Endothelial cell of umbilical vein (primary cell): ENCODE measurements around the gene YJU2. TPM values are rescaled to one million over a fixed set of nuclear protein-coding genes. Genes with fewer than 3 reads are reported as not detected.

Experiments
- BruUV-seq: library from RNA; stranded (reverse); fragments of 400-500 nt; replicated peaks from 2 replicates; lab custom pipeline; 2021; lab: Mats Ljungman, UMichigan
- CTCF ChIA-PET: fragments of 300-600, 350-600 bp; sonication (Branson Sonifier 250); formaldehyde crosslinking; loops from one replicate; lab custom pipeline; 2021; ENCODE audit warnings: antibody characterized with exemption, inconsistent platforms; lab: Charles Lee
- POLR2A ChIA-PET: fragments of 300-600, 350-600 bp; sonication (Branson Sonifier 250); formaldehyde crosslinking; loops from one replicate; lab custom pipeline; 2021; ENCODE audit warnings: antibody characterized with exemption, inconsistent platforms; lab: Charles Lee
- DNase-seq: peaks from one replicate; pipeline ENCODE4 v3.0.0-alpha.2; 2011; ENCODE audit warnings: low read depth, low spot score
- FAIRE-seq: peaks from 2 replicates; lab custom pipeline; 2011; peaks lifted over from hg19 to GRCh38; lab: Jason Lieb, UNC
- H2AFZ ChIP-seq: 2 replicates; pipeline ENCODE4 v1.6.0; 2012; ENCODE audit warnings: low read depth, low read length, control low read depth, inconsistent platforms
- H3K27ac ChIP-seq: 2 replicates; pipeline ENCODE4 v1.5.1; 2011; ENCODE audit warnings: low read depth, mild to moderate bottlenecking, control low read depth, low read length, moderate library complexity; ENCODE audit not compliant: insufficient read depth
- H3K27me3 ChIP-seq, 2 experiments: 2 replicates each; pipeline versions ENCODE4 v1.6.0 to v1.6.1; 2011; ENCODE audit warnings: low read length in 2 of 2, mixed read lengths in 1 of 2; ENCODE audit not compliant: control insufficient read depth in 2 of 2, insufficient read depth in 2 of 2
- H3K36me3 ChIP-seq, 2 experiments: 2 replicates in 1 of 2; 3 replicates in 1 of 2; pipeline ENCODE4 v1.5.1; 2011; ENCODE audit warnings: low read length in 2 of 2, mild to moderate bottlenecking in 1 of 2, moderate library complexity in 1 of 2; ENCODE audit not compliant: control insufficient read depth in 2 of 2, insufficient read depth in 2 of 2; ENCODE audit errors: extremely low read depth in 1 of 2
- H3K4me1 ChIP-seq: 3 replicates; pipeline ENCODE4 v1.5.1; 2011; ENCODE audit warnings: mild to moderate bottlenecking, low read length; ENCODE audit not compliant: control insufficient read depth, insufficient read depth; ENCODE audit errors: extremely low read depth
- H3K4me2 ChIP-seq: 2 replicates; pipeline ENCODE4 v1.6.1; 2011; ENCODE audit warnings: low read length, control low read depth, mixed read lengths; ENCODE audit not compliant: insufficient read depth
- H3K4me3 ChIP-seq, 3 experiments: fragments of 200-600 bp in 1 of 3; sonication (generic), shearing (Covaris generic) in 1 of 3; replicated peaks in 1 of 3; 2 replicates each; pipeline ENCODE4 v1.5.1; 2011 to 2016; ENCODE audit warnings: control low read depth in 3 of 3, low read length in 3 of 3, mild to moderate bottlenecking in 2 of 3, inconsistent platforms in 1 of 3, low read depth in 1 of 3, moderate library complexity in 1 of 3; ENCODE audit not compliant: insufficient read depth in 1 of 3
- H3K79me2 ChIP-seq: 2 replicates; pipeline ENCODE4 v1.6.0; 2012; ENCODE audit warnings: low read length, inconsistent platforms; ENCODE audit not compliant: control insufficient read depth, insufficient read depth
- H3K9ac ChIP-seq: replicated peaks from 2 replicates; pipeline ENCODE3; 2011; ENCODE audit warnings: low read length, control low read depth; ENCODE audit not compliant: insufficient read depth; ENCODE audit errors: extremely low read depth
- H3K9me1 ChIP-seq: replicated peaks from 3 replicates; pipeline ENCODE4 v1.6.0; 2011; ENCODE audit warnings: mild to moderate bottlenecking, low read length; ENCODE audit not compliant: control insufficient read depth, insufficient read depth; ENCODE audit errors: extremely low read depth
- H3K9me3 ChIP-seq: replicated peaks from 2 replicates; pipeline ENCODE4 v1.5.1; 2012; ENCODE audit warnings: low read length, inconsistent platforms; ENCODE audit not compliant: control insufficient read depth, insufficient read depth
- H4K20me1 ChIP-seq: replicated peaks from 2 replicates; pipeline ENCODE3; 2011; ENCODE audit warnings: mild to moderate bottlenecking, low read length; ENCODE audit not compliant: control insufficient read depth, insufficient read depth; ENCODE audit errors: extremely low read depth
- EZH2 ChIP-seq: IDR thresholded peaks from 2 replicates; pipeline ENCODE4 v1.6.1; 2012; ENCODE audit warnings: borderline replicate concordance, low read depth, mild to moderate bottlenecking, moderate library complexity, low read length, inconsistent platforms; ENCODE audit not compliant: severe bottlenecking
- FOS ChIP-seq: IDR thresholded peaks from 2 replicates; pipeline ENCODE4 v1.6.1; 2011; ENCODE audit warnings: mild to moderate bottlenecking, low read length, moderate library complexity, borderline replicate concordance; ENCODE audit not compliant: insufficient read depth
- GATA2 ChIP-seq: IDR thresholded peaks from 2 replicates; pipeline ENCODE4 v1.7.0; 2011; ENCODE audit warnings: low read depth, mild to moderate bottlenecking, moderate library complexity, mixed read lengths, low read length; ENCODE audit not compliant: insufficient read length, insufficient read depth
- JUN ChIP-seq: IDR thresholded peaks from 2 replicates; pipeline ENCODE4 v1.6.1; 2011; ENCODE audit warnings: borderline replicate concordance, low read depth; ENCODE audit not compliant: insufficient read length, insufficient read depth
- MYC ChIP-seq: IDR thresholded peaks from one replicate; pipeline ENCODE4 v1.6.1; 2011; ENCODE audit warnings: mild to moderate bottlenecking, low read depth, low read length
- POLR2A ChIP-seq: IDR thresholded peaks from 2 replicates; pipeline ENCODE4 v1.6.1; 2012; ENCODE audit warnings: low read depth, mild to moderate bottlenecking, control low read depth, low read length
- POLR2AphosphoS5 ChIP-seq: IDR thresholded peaks from 2 replicates; pipeline ENCODE4 v1.6.1; 2012; ENCODE audit warnings: low read depth, mild to moderate bottlenecking, control low read depth, low read length, moderate library complexity; ENCODE audit not compliant: insufficient read depth
- dilution Hi-C: fragments of 300-500 bp; cut with MboI; formaldehyde crosslinking; loops from one replicate; pipeline ENCODE4 v1.15.0; 2019; ENCODE audit warnings: low sequenced_read_pairs; ENCODE audit not compliant: extremely low pct_ligation_motif_present
- intact Hi-C: fragments of 100-400 bp; cut with micrococcal nuclease; formaldehyde crosslinking; loops from one replicate; pipeline ENCODE4 v1.10.0; 2022
- polyA plus RNA-seq, 4 experiments: library from polyadenylated mRNA; depleted of rRNA in 3 of 4; stranded (reverse) in 3 of 4; unstranded in 1 of 4; fragments of >200 nt; gene quantifications; 2 replicates each; pipeline versions ENCODE4 v1.2.1 to v1.2.3, GENCODE V29; 2011 to 2012; ENCODE audit warnings: missing spikeins in 1 of 4
- total RNA-seq: library from RNA; stranded (reverse); gene quantifications from 2 replicates; pipeline ENCODE4 v1.2.3, GENCODE V29; 2021
- TF ChIP-seq, protein P1 (sequence below): IDR thresholded peaks from 2 replicates; pipeline ENCODE4 v1.6.1; 2011; ENCODE audit not compliant: insufficient read depth, insufficient read length
- TF ChIP-seq, protein P2 (sequence below), 2 donors: IDR thresholded peaks; 1 replicate in 1 of 2; 2 replicates in 1 of 2; pipeline ENCODE4 v1.5.1; 2011; ENCODE audit warnings: low read length in 2 of 2, mild to moderate bottlenecking in 2 of 2, moderate library complexity in 2 of 2, control low read depth in 1 of 2, inconsistent platforms in 1 of 2, low read depth in 1 of 2; ENCODE audit not compliant: insufficient read depth in 1 of 2; ENCODE audit errors: extremely low read depth in 1 of 2

Gene YJU2
- total and polyA plus RNA-seq, 2 donors (not counting 3 experiments of a cell fraction or from before 2014, with no cell fraction given), result 20.7 to 21.5 TPM

DNA sequence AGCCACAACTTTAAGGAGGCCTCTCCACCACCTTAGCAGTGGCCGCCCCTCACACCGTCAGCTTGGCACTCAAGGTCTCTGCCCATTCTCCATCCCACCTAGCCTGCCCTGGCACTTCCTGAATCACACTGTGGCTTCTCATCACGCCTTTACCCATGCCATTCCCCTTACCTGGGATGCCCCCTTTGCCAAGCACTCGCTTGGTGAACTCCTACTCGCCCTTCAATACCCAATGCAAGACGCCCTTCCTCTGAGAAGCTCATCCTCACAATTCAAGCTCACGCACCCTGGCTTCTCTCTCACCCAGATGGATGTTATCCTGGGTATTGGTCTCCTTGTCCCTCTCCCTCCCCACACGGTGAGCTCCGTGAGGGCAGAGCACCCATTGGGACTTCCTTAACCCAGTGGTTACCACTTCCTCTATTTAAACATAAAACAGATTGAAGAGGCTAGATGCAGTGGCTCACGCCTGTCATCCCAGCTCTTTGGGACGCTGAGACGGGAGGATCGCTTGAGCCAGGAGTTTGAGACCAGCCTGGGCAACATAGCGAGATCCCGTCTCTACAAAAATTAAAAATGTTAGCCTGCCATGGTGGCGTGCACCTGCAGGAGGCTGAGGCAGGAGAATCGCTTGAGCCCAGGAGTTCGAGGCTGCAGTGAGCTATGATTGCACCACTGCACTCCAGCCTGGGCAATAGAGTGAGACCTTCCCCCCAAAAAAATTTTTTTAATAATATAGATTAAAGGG, 19.5 kb downstream of the YJU2 start:
- Histone ChIP-seq H3K9me1 (no peaks in the 10 kb centered on the region), H3K27ac (no peak overlapping the region), H3K9ac (no peak overlapping the region), H3K79me2 (no peaks in the 10 kb centered on the region), H3K9me3 (no peaks in the 10 kb centered on the region), H4K20me1 (no peaks in the 10 kb centered on the region), H3K4me1 (no peaks in the 10 kb centered on the region), H2AFZ (no peak overlapping the region), H3K4me3 (no peak overlapping the region), H3K36me3 (peaks cover 0 to 17% of the 10 kb centered on the region in 2 experiments), H3K27me3 (no peaks in the 10 kb centered on the region), H3K4me2 (no peak overlapping the region)
- dilution Hi-C loops, result no loop called here
- FAIRE-seq (no peak), DNase-seq (no peak)
- CTCF ChIA-PET, result interaction anchor here (0.6 to 4.9 kb wide), 23 partner anchors 8 to 369 kb away, joined by 3 to 120 read pairs (median 6); partner anchors contain the start of genes EBI3, MPND, SH3GL1 and SHD
- POLR2A ChIA-PET, result no interaction called here
- TF ChIP-seq POLR2A, result no peak
- no peak for TF ChIP-seq EZH2
- TF ChIP-seq, protein P1, sequence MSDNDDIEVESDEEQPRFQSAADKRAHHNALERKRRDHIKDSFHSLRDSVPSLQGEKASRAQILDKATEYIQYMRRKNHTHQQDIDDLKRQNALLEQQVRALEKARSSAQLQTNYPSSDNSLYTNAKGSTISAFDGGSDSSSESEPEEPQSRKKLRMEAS, result no peak
- TF ChIP-seq FOS, result no peak
- TF ChIP-seq POLR2AphosphoS5, result no peak
- no peak for TF ChIP-seq GATA2
- TF ChIP-seq, protein P2, sequence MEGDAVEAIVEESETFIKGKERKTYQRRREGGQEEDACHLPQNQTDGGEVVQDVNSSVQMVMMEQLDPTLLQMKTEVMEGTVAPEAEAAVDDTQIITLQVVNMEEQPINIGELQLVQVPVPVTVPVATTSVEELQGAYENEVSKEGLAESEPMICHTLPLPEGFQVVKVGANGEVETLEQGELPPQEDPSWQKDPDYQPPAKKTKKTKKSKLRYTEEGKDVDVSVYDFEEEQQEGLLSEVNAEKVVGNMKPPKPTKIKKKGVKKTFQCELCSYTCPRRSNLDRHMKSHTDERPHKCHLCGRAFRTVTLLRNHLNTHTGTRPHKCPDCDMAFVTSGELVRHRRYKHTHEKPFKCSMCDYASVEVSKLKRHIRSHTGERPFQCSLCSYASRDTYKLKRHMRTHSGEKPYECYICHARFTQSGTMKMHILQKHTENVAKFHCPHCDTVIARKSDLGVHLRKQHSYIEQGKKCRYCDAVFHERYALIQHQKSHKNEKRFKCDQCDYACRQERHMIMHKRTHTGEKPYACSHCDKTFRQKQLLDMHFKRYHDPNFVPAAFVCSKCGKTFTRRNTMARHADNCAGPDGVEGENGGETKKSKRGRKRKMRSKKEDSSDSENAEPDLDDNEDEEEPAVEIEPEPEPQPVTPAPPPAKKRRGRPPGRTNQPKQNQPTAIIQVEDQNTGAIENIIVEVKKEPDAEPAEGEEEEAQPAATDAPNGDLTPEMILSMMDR (IDR thresholded peaks at IDR 0.05; ENCODE audit: extremely low read depth in 1 of 2, insufficient read depth in 1 of 2, low read depth in 1 of 2, low read length in 2 of 2), result no peak
- TF ChIP-seq MYC, result no peak
- no peak for TF ChIP-seq JUN
- intact Hi-C loops, result no loop called here
- no TSS peak for BruUV-seq
